ENCODE measurements around the gene ZNF581. TPM values are rescaled to one million over a fixed set of nuclear protein-coding genes. Genes with fewer than 3 reads are reported as not detected.

ZNF581 gene
- total RNA-seq, 1 donor from 2014 or later, result 29.6 TPM

DNA sequence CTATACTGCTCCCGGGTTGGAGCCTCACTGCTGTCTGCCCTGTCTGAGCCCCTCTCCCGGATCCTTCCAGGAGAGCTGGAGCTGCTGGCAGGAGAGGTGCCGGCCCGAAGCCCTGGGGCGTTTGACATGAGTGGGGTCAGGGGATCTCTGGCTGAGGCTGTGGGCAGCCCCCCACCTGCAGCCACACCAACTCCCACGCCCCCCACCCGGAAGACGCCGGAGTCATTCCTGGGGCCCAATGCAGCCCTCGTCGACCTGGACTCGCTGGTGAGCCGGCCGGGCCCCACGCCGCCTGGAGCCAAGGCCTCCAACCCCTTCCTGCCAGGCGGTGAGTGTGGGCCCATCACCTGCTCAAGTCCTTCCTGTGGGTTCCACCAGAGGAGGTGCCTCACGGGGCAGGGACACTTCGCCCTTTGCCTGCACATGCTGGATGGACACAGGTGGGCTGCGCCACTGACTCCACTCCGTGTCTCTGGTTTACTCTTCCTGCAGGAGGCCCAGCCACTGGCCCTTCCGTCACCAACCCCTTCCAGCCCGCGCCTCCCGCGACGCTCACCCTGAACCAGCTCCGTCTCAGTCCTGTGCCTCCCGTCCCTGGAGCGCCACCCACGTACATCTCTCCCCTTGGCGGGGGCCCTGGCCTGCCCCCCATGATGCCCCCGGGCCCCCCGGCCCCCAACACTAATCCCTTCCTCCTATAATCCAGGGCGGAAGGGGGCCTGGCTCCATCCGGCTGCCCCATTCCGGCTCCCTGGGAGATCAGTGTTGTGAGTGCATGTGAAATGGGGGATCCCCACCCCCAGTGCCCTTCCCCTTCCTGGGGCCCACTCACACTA is 51.4 kb downstream of the ZNF581 start:
- Mint-ChIP-seq H3K4me3 (ENCODE audit: unreplicated experiment) (no peak overlapping the region), H3K36me3 (ENCODE audit: unreplicated experiment) (peaks cover 15% of the 10 kb centered on the region), H3K27ac (ENCODE audit: unreplicated experiment) (no peak overlapping the region), H3K27me3 (ENCODE audit: unreplicated experiment) (no peaks in the 10 kb centered on the region), H3K4me1 (ENCODE audit: unreplicated experiment) (no peaks in the 10 kb centered on the region), H3K9me3 (ENCODE audit: unreplicated experiment) (no peaks in the 10 kb centered on the region)
- no peak for DNase-seq (ENCODE audit: extremely low spot score, unreplicated experiment)
- TF ChIP-seq, protein P1, sequence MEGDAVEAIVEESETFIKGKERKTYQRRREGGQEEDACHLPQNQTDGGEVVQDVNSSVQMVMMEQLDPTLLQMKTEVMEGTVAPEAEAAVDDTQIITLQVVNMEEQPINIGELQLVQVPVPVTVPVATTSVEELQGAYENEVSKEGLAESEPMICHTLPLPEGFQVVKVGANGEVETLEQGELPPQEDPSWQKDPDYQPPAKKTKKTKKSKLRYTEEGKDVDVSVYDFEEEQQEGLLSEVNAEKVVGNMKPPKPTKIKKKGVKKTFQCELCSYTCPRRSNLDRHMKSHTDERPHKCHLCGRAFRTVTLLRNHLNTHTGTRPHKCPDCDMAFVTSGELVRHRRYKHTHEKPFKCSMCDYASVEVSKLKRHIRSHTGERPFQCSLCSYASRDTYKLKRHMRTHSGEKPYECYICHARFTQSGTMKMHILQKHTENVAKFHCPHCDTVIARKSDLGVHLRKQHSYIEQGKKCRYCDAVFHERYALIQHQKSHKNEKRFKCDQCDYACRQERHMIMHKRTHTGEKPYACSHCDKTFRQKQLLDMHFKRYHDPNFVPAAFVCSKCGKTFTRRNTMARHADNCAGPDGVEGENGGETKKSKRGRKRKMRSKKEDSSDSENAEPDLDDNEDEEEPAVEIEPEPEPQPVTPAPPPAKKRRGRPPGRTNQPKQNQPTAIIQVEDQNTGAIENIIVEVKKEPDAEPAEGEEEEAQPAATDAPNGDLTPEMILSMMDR (IDR thresholded peaks at IDR 0.05), result no peak

Other genes with a start within 250 kb of the ZNF581 start
- 70.7 and 71.1 TPM in 2 replicates for gene UBE2S, start 235.9 kb upstream of the ZNF581 start, total RNA-seq
- not detected in 2 replicates for gene SHISA7, start 200.3 kb upstream of the ZNF581 start, total RNA-seq
- 37.0 and 39.8 TPM in 2 replicates for gene ISOC2, start 182.0 kb upstream of the ZNF581 start, total RNA-seq
- not detected in 2 replicates for gene C19orf85, start 178.9 kb upstream of the ZNF581 start, total RNA-seq
- 10.4 and 11.6 TPM in 2 replicates for gene ZNF628, start 167.0 kb upstream of the ZNF581 start, total RNA-seq
- 54.2 and 58.2 TPM in 2 replicates for gene NAT14, start 158.5 kb upstream of the ZNF581 start, total RNA-seq
- 21.5 and 22.1 TPM in 2 replicates for gene SSC5D, start 155.2 kb upstream of the ZNF581 start, total RNA-seq
- not detected in 2 replicates for gene SBK2, start 106.5 kb upstream of the ZNF581 start, total RNA-seq
- not detected in 2 replicates for gene SBK3, start 98.1 kb upstream of the ZNF581 start, total RNA-seq
- gene ZNF579, start 62.8 kb upstream of the ZNF581 start, total RNA-seq, result 27.4 and 29.2 TPM in 2 replicates
- gene FIZ1, start 44.1 kb upstream of the ZNF581 start, total RNA-seq, result 17.0 and 19.1 TPM in 2 replicates
- gene ZNF524, start 43.4 kb upstream of the ZNF581 start, total RNA-seq, result 15.5 and 15.6 TPM in 2 replicates
- 16.9 and 19.2 TPM in 2 replicates for gene ZNF865, start 38.0 kb upstream of the ZNF581 start, total RNA-seq
- gene ZNF784, start 19.1 kb upstream of the ZNF581 start, total RNA-seq, result 9.2 and 9.6 TPM in 2 replicates
- 62.3 and 79.8 TPM in 2 replicates for gene ZNF580, start 2.6 kb upstream of the ZNF581 start, total RNA-seq
- gene CCDC106, start 4.6 kb downstream of the ZNF581 start, total RNA-seq, result 25.9 and 28.1 TPM in 2 replicates
- 174 and 189 TPM in 2 replicates for gene U2AF2, start 11.4 kb downstream of the ZNF581 start, total RNA-seq
- gene EPN1, start 31.6 kb downstream of the ZNF581 start, total RNA-seq, result 142 and 148 TPM in 2 replicates
- gene NLRP9, start 94.8 kb downstream of the ZNF581 start, total RNA-seq, result not detected in 2 replicates
- gene RFPL4A, start 115.4 kb downstream of the ZNF581 start, total RNA-seq, result not detected in 2 replicates
- not detected in 2 replicates for gene RFPL4AL1, start 125.5 kb downstream of the ZNF581 start, total RNA-seq
- gene NLRP11, start 188.3 kb downstream of the ZNF581 start, total RNA-seq, result not detected in 2 replicates
- gene NLRP4, start 192.9 kb downstream of the ZNF581 start, total RNA-seq, result not detected in 2 replicates